GM18498 (cell line): ENCODE results near the gene IVNS1ABP.
"Not testable (repeated sequence)": the region's sequence is repeated elsewhere in the genome, so short reads cannot be mapped to it uniquely, and the experiment has no call there.

Experiments used
- ATAC-seq: cut with Tn5 transposase; IDR thresholded peaks from one replicate; pipeline ENCODE4 v1.9.1; 2021; ENCODE audit warnings: mild to moderate bottlenecking, moderate library complexity; ENCODE audit not compliant: unreplicated experiment

IVNS1ABP gene

DNA sequence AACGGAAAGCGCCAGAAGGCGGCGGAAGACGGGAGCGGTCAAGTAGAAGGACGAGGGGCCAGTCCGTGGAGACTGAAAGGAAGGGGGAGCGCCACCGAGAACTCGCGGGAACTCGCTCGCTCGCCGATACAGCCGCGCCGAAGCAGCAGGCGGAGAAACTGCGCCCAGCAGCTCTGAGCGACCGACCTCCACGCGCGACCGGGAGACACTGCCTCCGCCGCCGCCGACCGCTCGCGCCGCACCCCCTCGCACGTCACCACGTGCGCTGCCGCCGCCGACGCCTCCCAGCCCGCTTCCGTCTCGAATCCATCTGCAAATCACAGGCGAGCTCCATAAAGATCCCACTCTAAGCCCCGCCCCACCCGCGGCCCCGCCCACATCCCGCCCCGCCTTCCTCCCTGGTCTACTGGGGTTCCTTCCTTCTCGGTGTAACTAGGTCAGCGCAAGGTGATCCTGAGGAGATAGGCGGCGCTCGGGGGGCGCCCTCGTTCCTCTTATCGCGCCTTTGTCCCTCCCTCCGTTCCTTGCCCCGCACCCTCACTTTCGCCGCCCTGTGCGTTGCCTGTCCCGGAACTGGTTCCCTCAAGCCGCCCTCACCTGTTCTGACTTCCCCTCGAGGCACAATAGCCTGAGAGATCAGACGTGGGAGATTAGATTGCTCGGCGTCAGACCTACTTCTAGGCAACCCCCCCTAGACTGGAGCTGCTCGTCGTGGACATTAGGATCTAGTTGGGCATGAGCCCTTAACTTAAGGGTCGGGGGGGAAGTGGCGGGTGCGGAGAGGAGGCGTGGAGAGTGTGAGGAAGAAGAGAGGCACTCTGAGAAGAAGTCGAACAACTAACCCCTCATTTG, at the start of gene IVNS1ABP:
Gene IVNS1ABP (minus strand): TSS at position 210 of the 852 bp plus-strand sequence. CDS start 7,750 bp downstream, outside the sequence.
- ATAC-seq = peak; percentile 75

DNA sequence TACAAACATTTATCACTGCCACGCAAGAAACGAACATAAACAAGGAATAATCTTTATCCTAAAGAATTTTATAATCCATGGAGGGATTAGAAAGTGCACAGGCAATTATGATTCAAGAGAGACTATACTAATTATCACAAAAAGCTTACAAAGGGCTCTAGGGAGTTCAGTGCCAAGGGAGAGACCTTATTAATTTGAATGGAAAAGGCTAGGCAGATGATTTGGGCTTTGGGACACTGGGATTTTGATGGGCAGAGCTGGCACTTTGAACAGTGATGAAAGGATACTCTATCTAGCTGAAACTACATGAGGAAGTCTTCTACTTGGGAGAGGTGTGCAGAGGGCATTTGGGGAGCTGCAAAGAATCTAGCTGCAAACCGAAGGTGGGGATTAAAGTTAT, 48.9 kb upstream of the IVNS1ABP start:
- no peak for ATAC-seq

DNA sequence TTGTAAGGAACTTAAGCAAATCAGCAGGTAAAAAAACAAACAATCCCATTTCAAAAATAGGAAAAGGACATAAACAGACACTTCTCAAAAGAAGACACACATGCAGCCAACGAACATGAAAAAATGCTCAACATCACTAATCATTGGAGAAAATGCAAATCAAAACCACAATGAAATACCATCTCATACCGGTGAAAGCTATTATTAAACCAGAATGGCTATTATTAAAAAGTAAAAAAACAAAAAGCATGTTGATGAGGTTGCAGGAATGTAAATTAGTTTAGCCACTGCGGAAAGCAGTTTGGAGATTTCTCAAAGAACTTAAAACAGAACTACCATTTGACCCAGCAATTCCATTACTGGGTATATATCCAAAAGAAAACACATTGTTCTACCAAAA, 47.5 kb upstream of the IVNS1ABP start:
- not testable (repeated sequence) for ATAC-seq

DNA sequence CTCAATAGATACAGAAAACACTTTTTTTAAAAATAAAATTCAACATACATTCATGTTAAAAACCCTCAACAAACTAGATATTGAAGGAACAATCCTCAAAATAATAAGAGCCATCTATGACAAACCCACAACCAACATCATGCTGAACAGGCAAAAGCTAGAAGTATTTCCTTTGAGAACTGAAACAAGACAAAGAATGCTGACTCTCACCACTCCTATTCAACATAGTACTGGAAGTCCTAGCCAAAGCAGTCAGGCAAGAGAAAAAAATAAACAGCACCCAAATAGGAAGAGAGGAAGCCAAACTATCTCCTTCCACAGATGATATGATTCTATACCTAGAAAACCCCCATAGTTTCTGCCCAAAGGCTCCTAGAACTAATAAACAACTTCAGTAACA, 46.2 kb upstream of the IVNS1ABP start:
- no peak for ATAC-seq

DNA sequence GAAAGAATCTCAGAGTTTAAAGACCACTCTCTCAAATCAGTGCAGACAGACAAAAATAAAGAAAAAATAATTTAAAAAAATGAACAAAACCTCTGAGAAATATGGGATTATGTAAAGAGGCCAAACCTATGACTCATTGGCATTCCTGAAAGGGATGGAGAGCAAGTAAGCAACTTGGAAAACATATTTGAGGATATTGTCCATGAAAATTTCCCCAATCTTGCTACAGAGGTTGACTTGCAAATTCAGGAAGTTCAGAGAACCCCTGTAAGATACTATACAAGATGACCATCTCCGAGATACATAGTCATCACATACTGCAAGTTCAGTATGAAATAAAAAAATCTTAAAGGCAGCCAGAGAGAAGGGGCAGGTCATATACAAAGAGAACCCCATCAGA, 43.7 kb upstream of the IVNS1ABP start:
- ATAC-seq = no peak

DNA sequence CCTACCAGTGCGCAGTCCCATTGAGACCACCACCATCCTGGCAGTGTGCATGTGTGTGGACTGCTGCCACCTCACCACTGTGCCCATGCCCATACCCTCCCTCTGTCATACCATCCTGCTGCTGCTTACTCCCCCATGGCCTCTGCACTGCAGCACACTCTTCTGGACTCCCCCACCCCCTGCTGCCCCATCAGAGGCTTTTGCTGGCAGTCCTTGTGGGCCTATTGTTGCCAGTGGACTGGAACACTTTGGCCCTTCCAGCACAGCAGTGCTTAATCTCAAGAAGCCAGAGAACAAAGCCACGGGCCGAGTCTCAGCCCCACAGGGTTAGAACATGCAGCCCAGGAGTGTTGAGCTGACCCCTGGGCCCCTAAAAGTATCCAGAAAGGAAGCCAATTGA, 41.9 kb upstream of the IVNS1ABP start:
- no peak for ATAC-seq

DNA sequence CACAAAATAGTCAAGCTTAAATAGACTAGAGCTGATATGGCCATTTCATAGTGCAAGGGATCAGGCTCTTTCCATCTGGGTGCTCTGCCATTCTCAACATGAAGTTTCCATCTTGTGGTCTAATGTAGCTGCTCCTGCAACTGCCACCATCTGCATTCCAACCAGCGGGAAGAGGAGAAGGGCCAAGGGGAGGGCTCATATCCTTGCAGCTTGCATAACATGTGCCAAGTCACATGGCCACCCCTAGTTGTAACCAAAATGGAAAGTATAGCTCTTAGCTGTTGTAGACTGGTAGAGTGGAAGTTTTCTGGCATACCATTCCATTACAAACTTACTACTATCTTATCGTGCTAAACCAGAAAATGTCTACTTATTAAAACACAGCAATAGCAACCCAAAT, 38.9 kb upstream of the IVNS1ABP start:
- ATAC-seq = no peak

DNA sequence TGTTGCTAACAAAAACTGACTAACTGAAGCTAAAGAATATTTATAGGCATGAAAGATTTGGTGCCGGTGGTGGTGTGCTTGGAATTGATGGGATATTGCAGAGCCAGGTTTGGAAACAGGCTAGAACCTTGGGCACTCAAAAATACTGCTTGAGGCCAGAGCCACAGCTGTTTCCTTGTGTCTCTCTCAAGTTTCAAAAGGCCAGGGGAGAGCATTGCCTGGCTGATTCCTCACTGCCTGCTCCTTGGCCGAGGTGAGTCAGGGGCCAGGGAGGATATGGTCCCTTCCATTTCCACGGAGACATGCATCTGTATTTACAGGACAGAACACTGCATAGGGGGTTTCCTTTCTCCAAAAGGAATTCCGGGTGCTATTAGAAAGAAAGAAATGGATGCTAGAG, 36.1 kb upstream of the IVNS1ABP start:
- no peak for ATAC-seq

DNA sequence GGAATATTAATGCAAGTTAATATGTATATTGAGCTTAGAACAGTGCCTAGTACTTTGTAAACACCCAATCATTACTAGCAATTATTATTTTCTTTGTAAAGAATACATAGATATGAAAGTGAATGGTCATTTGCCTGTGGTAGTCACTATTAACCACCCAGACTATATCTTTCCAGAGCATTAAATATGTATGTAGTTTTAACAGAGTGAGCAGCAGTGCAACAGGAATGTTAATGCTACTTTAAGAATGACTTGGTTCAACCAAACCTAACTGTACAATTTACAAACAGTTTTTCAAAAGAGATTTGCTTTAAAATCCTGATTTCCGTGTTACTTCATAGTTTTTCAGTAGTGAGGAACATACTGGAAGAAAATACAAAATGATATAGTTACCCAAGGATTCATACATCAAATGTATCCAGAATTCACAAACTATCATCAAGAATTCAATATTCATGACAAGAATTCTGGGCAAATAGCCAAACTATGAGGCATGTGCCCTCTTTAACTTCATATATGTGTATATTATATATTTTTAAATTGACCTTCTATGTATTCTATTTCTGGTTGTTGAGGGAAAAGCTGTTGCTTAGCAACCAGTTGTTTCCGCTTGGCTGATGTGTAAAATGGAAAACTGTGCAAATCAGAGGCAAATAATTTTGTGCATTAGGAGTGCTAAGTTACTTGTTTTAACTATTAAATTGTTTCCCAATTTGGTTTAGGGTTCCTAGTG, 34.9 kb upstream of the IVNS1ABP start:
- no peak for ATAC-seq

DNA sequence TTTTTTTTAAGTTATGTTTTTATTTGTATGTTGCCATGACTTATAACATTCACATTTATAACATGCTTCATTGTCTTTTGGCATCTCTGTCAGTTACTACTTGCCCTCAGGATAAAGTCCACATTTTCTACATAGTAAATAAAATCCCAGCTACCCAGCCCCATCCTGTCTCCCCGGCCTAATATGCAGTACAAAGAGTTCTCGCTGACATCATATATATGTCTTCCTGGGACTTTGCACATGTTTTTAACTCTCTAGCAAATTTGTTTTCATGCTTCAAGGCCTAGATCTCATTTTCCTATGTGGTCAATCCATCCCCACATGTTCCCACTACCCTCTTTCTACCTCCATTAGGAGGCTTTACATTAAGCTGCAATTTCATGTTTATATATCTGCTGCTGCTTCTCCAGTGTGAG, 33.0 kb upstream of the IVNS1ABP start:
- ATAC-seq = no peak

DNA sequence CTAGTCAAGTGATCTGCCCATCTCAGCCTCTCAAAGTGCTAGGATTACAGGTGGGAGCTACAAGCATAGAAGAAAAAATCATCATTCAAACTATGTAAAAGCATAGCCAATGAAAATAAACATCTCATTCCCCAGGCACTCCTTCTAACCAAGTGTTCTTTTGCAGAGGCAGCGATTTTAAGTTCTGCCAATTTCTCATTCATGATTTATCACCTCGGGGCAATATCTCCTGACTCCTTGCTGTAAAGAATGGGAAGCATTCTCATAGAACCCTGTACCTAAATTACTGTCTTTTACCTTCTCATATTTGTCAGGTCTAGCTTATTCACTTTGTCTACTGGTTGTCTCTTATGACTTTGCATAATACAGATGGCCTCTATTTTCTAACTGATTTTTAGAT, 32.5 kb upstream of the IVNS1ABP start:
- no peak for ATAC-seq

DNA sequence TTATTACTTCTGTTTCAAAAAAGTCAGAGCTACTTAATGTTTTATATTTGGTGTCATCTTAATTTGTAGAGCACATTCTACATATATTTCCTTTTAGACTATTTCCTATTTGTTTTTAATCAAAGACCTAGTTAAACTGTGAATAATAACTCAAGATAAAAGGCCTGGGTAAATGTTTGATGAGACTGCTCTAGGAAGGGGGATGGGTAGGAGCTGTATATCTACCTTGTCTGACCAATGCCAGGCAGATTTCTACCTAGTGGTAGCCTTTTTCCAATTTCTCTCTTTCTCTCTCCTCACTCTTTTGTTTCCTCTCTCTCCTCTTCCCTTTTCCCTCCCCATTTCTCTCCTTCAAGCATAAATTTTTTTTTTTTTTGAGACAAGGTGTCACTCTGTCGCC, 31.9 kb upstream of the IVNS1ABP start:
- ATAC-seq = no peak

DNA sequence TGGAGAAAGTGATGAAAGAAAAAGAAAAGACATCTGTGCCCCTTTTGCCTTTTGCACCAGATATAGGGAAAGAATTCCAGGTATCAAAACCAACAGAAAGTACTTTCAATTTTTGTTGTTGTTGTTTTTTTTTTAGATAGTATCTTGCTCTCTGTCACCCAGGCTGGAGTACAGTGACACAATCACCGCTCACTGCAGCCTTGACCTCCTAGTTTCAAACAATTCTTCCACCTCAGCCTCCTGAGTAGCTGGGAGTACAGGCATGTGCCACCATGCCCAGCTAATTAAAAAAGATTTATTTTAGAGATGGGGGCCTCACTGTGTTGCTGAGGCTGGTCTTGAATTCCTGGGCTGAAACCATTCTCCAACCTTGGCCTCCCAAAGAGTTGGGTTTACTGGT, 31.3 kb upstream of the IVNS1ABP start:
- no peak for ATAC-seq

DNA sequence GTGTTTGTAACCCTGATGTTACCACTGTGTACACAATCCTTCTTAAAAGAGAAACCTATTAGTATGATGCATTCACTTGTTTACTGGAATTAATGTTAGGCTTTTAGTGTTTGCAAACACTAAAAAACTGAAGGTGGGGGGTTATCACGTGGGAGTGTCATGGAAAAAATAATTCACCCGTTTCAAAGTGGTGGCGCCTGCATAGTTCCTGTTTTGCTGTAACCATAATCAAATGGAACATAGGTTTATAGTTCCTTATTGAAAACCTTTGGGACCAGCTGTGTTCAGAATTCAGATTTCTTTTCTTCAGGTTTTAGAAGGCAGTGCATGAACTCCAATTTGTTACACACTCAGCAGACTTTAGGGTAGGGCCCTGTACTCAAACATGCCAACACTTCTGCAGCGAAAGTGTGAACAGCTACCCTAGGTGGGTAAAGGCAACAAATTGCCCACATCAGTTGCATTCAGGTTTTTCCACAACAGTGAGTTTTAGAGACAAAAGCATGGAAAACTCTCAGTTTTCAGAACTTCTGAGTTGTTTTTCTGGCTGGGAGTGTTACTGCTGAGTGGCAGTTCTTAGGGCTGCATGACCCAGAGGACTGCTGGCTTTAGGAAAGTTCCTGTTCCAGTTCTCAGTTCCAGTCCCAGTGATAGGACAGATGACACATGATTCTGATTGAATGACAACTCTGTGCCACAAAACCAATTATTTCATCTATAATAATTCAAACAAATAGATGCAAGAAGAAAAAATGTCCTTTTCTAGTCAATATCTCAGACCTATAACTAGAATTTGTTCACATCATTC, 29.1 kb upstream of the IVNS1ABP start:
- no peak for ATAC-seq

DNA sequence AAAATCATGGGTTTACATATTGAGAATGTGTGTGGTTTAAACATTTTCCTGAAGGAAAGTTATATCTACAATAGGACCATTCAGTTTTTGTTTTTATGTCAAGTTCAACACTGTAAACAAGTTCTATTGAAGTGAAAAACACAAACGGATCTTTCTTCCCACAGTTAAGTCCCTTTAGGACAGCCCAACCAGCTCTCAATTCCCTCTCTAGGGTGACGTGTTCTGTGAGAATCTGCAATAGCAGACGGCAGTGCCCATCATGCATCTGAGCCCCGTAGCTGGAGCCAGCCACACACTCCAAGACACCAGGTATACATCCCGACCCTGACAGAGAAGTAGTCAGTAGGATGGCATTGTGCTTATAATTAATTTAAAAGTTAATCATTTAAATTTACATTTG, 26.3 kb upstream of the IVNS1ABP start:
- no peak for ATAC-seq

DNA sequence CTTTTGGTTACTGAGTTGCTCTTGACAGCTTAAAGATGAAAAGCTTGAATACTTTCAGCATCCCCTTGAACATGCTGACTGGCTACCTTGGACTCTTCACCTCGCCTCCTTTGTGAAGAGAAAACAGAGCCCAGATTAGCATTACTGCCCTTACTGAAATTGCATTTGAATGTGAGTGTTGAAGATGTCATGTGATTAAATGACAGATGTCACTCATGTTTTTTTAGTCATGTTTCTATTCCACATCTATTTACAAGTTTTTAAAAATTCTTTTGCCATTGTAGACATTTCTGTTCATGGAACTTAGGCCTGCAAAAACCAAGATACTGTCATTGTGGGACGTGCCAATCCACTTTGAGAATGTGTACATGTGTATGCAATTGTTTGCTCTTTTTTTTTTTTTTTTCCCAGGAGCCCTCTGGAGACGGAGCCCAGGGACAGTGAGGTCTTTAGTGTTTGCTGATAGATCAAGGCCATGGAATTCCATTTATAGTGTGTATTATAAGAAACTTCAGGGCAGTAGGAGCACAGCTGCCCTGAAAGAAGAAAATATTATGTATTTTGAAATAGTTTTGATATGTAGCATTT, 25.7 kb upstream of the IVNS1ABP start:
- ATAC-seq = no peak

DNA sequence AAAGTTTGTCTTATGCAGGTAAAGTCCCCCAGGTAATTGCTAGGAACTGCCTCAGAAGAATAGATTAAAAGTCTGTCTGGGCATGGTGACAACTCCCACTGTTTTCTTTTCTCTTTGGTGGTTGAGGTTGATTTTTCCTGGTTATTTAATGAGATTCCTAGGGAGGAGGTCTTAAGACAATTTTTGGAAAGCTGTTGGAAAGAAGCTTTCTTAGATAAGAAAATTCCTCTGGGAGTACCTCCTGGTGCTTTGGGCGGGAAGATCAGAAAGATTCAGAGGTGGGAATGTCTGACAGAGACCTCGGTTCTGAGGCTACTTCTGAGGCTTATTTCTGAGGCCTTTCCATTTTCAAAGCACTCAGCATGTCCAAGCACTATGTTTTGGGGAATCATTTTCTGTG, 25.0 kb upstream of the IVNS1ABP start:
- no peak for ATAC-seq

DNA sequence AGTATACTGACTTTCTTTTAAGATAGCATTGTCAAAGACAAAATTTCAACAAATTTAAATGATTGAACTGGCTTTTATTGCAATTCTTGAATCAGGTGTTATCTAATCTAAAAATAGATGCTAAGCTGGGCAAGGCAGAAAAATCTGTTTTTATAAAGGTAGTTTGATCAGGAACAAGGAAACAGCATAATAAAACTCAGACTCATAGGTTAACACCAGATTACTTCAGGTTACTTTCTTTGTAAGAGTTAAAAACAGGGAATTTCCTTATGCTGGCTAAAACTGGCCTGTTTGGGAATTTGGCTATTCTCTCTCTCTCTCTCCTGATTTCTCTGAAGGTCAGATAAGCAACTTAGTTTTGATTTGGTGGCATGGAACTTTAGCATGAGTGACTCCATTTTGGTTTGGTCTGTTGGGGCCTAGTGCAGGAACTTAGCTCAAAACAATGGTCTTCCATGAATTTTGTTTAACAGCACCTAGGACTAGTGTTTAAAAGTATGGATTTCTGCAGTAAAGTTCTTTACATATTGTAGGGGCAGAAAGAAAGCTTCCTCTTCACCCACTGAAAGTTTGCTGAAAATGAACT, 24.2 kb upstream of the IVNS1ABP start:
- no peak for ATAC-seq

DNA sequence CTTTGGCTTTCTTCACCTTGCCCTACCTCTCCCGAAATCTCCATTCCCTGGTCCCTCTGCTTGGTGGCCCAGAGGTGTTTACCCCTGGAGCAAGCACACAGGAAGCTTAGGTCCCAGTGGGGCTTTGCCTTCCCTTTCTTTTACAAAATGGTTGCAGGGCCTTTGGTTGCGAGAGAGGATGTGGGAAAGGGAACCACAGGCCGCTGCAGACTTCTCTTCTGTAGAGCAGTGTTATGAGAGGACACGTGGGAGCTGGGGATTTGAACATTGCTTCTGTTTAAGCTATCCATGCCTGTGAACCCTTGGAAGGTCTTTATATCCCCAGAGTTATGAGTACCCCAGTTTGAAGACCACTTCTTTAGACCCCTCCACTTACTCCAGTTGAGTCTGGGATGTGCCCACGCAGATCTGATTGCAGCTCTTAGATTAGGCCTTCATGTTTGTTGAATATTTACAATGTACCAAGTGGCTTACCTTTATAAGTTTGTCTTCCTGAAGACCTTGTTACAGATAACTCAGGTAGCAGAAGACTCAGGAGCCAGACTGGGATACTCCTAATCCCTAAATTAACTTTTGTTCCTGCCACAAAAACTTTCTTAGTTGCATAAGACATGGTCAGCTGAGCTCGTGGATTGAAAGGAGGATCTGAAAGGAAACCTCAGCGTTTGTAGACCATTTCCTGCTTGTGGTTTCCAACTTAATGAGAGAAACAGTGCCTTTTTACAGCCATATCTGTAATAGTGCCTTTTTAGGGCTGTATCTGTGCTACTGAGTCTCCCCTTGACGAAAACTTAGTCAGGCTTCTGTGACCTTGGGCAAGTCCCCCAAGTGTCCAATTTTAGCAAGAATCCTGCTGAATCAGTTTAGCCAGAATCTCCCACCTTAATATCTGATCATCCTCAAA, 21.9 kb upstream of the IVNS1ABP start:
- ATAC-seq = peak; percentile 96

DNA sequence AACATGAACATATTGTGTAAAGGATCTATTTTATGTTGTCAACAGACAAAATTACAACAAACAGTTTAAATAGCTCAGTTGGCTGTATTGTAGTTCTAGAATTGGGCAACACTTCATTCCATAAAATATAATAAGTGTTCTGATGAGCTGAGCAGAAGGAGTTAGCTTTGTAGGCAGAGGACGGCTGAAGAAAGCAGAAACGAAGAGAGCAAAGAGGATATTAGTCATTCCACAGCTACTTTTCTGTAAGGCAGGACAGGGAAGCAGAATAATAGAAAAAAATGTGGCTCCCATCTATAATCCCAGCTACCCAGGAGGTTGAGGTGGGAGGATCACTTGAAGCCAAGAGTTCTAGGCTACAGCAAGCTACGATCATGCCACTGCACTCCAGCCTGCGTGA, 20.2 kb upstream of the IVNS1ABP start:
- ATAC-seq = no peak
